IMR-90 (cell line): ENCODE results near the gene MTMR1. TPM values are rescaled to one million over a fixed set of nuclear protein-coding genes. Genes with fewer than 3 reads are reported as not detected.

Experiments
- polyA plus RNA-seq, 3 experiments: library from polyadenylated mRNA; depleted of rRNA; stranded (reverse); fragments of >200 nt; gene quantifications; 2 replicates each; pipeline ENCODE4 v1.2.3, GENCODE V29; 2012; ENCODE audit warnings: low replicate concordance in 1 of 3
- total RNA-seq: library from RNA; depleted of rRNA; stranded (reverse); fragments of >200 nt; gene quantifications from 2 replicates; pipeline ENCODE4 v1.2.3, GENCODE V29; 2012; rRNA removed

The MTMR1 gene
- total and polyA plus RNA-seq, 2 of the 4 experiments (the other 2 are of a cell fraction), result 19.0 to 28.8 TPM

Other genes with a start within 250 kb of the MTMR1 start
- 5.6 and 8.3 TPM in 2 replicates for gene MTM1, start 124.8 kb upstream of the MTMR1 start, total RNA-seq
- 2.1 and 3.8 TPM in 2 replicates for gene MTM1, start 124.8 kb upstream of the MTMR1 start, polyA plus RNA-seq (2012; rRNA removed)
- gene CD99L2, start 205.3 kb downstream of the MTMR1 start, total RNA-seq, result 17.4 and 20.6 TPM in 2 replicates
- 41.4 and 43.0 TPM in 2 replicates for gene CD99L2, start 205.3 kb downstream of the MTMR1 start, polyA plus RNA-seq (2012; rRNA removed)